ENCODE data around the gene RPS10. TPM values are rescaled to one million over a fixed set of nuclear protein-coding genes. Genes with fewer than 3 reads are reported as not detected.

Gene RPS10
- total and polyA plus RNA-seq, 2 donors (not counting 3 experiments of a cell fraction or from before 2014, with no cell fraction given) = 1,416 to 5,496 TPM

- no peak for TF ChIP-seq POLR2A (IDR thresholded peaks at IDR 0.05; ENCODE audit: low read depth, low read length)
- TF ChIP-seq CTCF (IDR thresholded peaks at IDR 0.05; ENCODE audit: extremely low read depth in 1 of 2, insufficient read depth in 1 of 2, low read depth in 1 of 2, low read length in 2 of 2) = no peak
- TF ChIP-seq GATA2 (IDR thresholded peaks at IDR 0.05; ENCODE audit: insufficient read depth, insufficient read length, low read depth, low read length) = no peak
- TF ChIP-seq MYC (IDR thresholded peaks at IDR 0.05; ENCODE audit: low read depth, low read length) = no peak
- no peak for TF ChIP-seq JUN (IDR thresholded peaks at IDR 0.05; ENCODE audit: borderline replicate concordance, insufficient read depth, insufficient read length, low read depth)
- no peak for TF ChIP-seq FOS (IDR thresholded peaks at IDR 0.05; ENCODE audit: borderline replicate concordance, insufficient read depth, low read length)
- TF ChIP-seq EZH2 (IDR thresholded peaks at IDR 0.05; ENCODE audit: borderline replicate concordance, low read depth, low read length, severe bottlenecking) = no peak
- TF ChIP-seq MAX (IDR thresholded peaks at IDR 0.05; ENCODE audit: insufficient read depth, insufficient read length) = no peak
- TF ChIP-seq POLR2AphosphoS5 (IDR thresholded peaks at IDR 0.05; ENCODE audit: insufficient read depth, low read depth, low read length) = no peak
- Histone ChIP-seq H3K36me3 (ENCODE audit: control insufficient read depth in 2 of 2, extremely low read depth in 1 of 2, insufficient read depth in 2 of 2, low read length in 2 of 2) (no peaks in the 10 kb centered on the region), H2AFZ (ENCODE audit: low read depth, low read length) (no peak overlapping the region), H3K9me1 (replicated peaks; ENCODE audit: control insufficient read depth, extremely low read depth, insufficient read depth, low read length) (no peaks in the 10 kb centered on the region), H3K27ac (ENCODE audit: insufficient read depth, low read depth, low read length) (no peak overlapping the region), H4K20me1 (replicated peaks; ENCODE audit: control insufficient read depth, extremely low read depth, insufficient read depth, low read length) (no peaks in the 10 kb centered on the region), H3K4me2 (ENCODE audit: insufficient read depth, low read length) (no peak overlapping the region), H3K4me1 (ENCODE audit: control insufficient read depth, extremely low read depth, insufficient read depth, low read length) (no peaks in the 10 kb centered on the region), H3K27me3 (ENCODE audit: control insufficient read depth in 2 of 2, insufficient read depth in 2 of 2, low read length in 2 of 2) (peaks cover under 1 to 14% of the 10 kb centered on the region in 2 experiments), H3K4me3 (replicated peaks in 1 of 3; ENCODE audit: insufficient read depth in 1 of 3, low read depth in 1 of 3, low read length in 3 of 3) (no peak overlapping the region), H3K9me3 (replicated peaks; ENCODE audit: control insufficient read depth, insufficient read depth, low read length) (no peaks in the 10 kb centered on the region), H3K79me2 (ENCODE audit: control insufficient read depth, insufficient read depth, low read length) (no peaks in the 10 kb centered on the region), H3K9ac (replicated peaks; ENCODE audit: extremely low read depth, insufficient read depth, low read length) (no peak overlapping the region)
- intact Hi-C loops (cut with micrococcal nuclease) (loop anchor here (1.0 kb wide), 1 partner anchor 148 kb away; no protein-coding TSS in a partner anchor), dilution Hi-C loops (cut with MboI; ENCODE audit: extremely low pct_ligation_motif_present, low sequenced_read_pairs) (no loop called here)
- FAIRE-seq (no peak), DNase-seq (ENCODE audit: low read depth, low spot score) (peak; percentile 6)
- ChIA-PET CTCF (interaction anchor here (0.9 to 5.8 kb wide), 33 partner anchors 8 to 779 kb away, joined by 3 to 114 read pairs (median 7); partner anchors contain the start of gene SNRPC), POLR2A (no interaction called here)
- BruUV-seq (replicated peaks) = no TSS peak
Measured at GRCh38 chr6:34460796-34461507, 35.1 kb upstream of the RPS10 start.

All from endothelial cell of umbilical vein (primary cell).